GM21423 (cell line): ENCODE data around the gene NAA10.

Experiments used
- ATAC-seq: cut with Tn5 transposase; IDR thresholded peaks from one replicate; pipeline ENCODE4 v1.9.1; 2021; ENCODE audit warnings: mild to moderate bottlenecking, moderate library complexity; ENCODE audit not compliant: unreplicated experiment

The NAA10 gene

DNA sequence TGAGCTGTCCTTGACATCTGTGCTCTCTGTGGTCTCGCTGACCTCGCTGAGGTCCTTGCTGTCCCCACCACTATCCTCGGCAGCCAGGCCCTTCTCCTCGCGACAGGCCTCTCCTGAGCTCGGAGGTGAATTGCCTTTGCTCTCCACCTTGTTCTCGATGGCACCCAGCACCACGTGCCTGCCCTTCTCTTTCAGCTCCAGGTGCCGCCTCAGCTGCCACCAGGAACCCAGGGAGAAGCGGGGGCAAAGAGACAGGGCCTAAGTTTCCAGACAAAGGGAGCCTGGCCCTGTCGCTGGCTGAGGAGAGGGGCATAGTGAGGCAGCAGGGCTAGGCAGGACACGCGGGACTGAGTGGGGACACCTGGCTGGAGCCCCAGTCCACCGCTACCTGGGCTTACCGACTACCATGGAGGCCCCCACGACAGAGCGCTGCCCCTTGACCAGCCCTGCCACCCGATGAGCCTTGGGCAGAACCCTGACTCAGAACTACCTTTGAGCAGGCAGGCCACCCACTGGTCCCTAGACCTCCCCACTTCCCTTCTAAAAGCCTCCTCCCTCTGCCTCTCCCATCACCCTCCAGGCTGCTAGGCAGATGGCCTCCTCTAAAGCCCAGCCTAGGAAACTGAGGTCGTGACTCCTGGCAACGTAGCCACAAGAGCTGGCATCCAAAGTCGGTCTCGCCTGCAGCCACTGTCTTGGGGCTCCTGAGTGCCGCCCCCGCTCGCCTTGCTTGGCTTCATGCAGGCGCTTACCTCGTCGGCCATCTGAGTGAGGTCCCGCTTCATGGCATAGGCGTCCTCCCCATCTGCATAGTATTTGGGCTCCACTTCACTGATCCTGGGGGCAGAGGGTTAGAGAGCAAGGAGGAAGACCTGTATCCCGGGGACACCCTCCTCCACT, 4.6 kb downstream of the NAA10 start:
- ATAC-seq = no peak

DNA sequence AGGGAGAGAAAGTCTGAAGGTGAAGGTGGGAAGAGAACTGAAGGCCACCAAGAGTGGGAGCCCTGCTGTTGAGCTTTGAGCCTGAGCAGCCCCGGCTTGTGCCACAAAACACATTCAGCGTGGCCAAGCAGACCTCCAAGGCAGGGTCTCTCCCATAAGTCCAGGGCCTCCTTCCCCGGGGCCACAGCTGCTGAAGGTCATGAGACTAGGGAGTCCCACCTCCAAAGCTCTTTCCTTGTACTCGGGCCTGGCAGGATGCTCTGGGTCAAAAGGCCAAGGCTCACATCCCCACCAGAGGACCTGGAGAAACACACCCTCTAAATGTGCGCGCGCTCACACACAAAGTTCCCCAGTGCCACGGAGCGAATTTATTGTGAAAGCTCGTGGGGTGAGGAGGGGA, 5.3 kb downstream of the NAA10 start:
- ATAC-seq = no peak

DNA sequence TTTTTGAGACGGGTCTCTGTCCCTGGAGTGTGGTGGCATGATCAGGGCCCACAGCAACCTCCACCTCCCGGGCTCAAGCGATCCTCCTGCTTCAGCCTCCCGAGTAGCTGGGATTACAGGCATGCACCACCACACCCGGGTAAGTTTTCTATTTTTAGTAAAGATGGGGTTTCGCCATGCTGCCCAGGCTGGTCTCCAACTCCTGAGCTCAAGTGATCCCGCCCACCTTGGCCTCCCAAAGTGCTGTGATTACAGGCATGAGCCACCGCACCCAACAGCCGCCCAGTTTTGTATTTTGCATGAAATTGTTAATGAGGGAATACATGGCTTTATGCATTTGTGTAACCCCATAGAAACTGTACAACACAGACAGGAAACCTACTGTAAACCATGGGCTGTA, 6.0 kb downstream of the NAA10 start:
- ATAC-seq = no peak

DNA sequence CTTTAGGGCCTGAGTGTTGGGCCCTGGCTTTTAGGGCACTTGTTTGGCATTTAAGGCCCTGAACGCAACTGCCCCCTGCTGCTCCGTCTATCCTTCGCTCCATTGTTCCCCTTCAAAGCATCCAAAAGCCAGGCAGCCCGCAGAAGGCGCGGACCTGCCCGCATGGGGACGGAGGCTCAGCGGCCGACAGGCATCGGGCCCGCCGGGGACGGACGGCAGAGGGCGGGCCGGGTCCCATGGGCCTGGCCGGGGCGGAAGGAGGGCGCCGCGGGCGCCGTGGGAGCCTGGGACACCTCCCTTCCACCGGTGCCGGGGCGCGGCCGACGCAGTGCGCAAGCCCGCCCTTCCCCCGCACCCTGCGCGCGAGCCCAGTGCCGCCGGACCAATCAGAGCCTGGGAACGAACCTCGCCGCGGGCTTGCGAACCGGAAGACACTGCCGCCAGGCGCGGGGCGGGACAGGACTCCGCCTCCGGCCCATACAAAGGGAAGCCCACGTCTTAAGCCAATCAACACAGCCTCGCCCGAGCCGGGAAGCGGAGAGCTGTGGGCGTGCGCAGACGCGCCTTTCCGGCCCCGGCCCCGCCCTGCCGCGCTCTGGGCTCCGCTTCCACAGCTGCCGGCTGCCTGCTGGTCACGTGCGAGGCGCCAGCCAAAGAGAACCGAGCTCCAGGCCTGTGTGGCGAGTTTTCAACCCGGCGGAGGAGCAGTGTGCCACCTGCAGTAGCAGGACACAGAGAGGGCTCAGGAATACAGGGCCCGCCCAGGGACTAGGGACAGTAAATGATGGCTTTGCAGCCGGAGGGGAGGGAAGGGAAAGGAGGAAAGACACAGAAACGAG, 6.7 kb downstream of the NAA10 start:
- peak; percentile 66 for ATAC-seq

DNA sequence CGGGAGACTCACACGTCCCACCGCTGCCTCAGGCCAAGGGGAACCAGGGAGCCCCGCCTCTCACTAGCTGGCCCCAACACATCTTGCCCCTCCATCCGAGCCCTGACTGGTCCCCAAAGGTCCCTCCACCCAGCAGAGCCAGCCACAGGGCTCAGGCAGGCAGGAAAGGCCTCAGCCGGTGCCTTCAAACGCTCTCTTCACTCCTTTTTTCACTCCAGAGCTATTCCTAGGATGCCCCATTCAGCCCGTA, 7.2 kb downstream of the NAA10 start:
- ATAC-seq = no peak

DNA sequence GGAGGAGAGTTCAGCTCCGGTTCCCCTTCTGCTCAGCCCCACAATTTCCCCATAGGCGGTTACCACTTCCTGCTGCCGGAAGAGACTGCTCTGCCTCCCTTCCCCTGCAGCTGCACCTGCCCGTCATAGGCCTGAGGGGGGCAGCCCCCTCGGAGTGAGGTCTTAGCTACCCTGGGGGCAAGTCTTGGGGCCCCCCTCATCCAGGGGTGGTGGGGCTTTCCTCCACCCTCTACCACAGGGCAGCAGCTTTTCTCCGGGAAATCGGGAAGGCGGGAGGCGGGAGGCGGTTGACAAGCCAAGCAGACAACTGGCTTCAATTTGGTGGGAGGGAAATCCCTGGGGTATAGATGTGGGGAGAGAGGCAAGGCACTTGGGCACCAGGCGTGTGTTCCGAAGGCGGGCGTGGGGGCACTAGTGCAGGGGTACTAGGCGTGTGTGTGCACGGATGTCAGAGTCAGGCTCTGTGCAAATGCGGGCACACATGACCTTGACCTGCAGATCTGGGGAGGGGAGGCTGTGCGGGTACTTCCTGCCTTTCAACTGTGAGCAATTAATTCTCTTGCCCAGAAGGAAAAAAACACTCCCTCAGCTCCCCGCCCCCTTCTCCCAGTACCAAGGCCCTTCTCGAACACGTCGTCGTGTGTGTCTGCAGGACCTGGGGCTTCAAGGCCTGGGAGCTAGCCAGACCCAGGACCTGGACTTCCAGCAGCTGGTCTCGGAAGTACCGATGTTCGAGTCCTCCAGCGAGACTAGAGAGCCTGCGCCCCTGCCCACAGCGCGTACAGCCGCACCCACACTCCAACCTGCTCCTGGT, 7.8 kb downstream of the NAA10 start:
- peak; percentile 42 for ATAC-seq

DNA sequence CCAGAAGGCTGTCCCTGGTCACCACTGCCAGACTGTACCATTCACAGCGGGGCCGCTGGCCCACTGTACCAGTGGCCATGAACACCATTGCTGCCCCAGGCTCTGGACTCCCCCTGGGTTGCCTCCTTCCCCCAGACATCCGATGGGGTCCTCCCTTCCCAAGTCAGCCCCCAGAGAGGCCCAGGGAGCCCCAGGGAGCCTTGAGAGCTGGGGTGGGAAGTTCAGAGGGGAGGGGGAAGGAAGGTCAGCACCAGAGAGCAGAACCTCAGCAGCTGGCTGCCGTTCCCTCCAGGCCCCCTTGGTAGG, 8.3 kb downstream of the NAA10 start:
- peak; percentile 0 for ATAC-seq

DNA sequence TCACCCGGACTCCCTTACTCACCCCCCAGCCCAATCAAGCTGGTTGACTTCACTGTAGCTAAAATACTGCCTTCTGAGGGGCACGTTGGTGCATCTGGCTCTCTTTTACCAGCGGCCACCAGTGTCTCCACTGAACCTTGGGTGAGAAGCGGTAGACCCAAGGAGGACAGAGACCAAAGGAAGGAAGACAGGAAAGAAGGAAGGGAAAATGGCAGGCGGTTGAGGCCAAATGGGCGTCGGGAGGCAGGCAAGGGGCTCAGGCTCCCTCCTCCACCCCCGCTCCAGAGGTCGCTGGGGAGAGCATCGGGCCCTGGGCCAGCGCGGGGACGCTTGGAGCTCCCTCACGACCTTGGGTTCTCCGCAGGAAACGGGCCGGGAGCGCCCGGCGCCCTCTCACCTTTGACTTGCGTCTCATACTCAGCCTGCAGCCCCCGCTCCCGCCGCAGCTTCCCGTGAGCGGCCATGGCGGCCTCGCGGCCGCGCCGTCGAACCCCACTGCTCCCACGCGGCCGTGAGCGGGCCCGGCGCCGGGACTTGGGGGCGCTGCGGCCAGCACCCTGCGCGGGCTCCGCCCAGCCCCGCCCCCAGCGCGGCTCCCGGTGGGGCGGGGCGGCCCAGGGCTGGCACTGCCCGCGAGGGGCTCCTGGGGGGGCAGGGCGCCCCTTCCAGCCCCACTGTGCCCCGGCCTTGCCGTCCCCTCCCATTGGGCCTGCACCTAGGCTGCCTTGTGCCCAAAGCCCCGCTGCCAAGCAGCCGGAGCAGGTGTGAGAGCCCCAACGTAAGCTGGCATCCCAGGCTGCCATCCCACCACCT, 8.9 kb downstream of the NAA10 start, which contains the start of gene ARHGAP4:
Gene ARHGAP4 (minus strand): TSS at position 526 of the 813 bp plus-strand sequence. CDS start 62 bp downstream, at position 464.
- ATAC-seq = no peak

DNA sequence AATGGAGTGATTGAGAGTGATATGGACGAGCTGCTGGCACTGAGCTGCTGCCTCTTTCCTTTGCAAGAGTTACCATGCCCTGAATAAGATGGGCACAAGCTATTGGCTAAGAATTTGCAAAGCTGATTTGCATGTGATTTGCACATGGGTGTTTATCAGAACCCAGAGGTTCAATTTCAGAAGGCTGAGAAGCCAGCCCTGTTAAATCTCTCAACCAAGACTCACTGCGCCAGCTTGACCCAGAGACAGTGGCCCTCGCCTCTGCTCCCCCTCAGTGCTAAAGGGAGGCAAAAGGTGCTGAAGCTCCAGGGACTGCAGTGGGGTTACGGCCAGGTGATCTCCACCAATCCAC, 9.5 kb downstream of the NAA10 start:
- ATAC-seq = no peak

DNA sequence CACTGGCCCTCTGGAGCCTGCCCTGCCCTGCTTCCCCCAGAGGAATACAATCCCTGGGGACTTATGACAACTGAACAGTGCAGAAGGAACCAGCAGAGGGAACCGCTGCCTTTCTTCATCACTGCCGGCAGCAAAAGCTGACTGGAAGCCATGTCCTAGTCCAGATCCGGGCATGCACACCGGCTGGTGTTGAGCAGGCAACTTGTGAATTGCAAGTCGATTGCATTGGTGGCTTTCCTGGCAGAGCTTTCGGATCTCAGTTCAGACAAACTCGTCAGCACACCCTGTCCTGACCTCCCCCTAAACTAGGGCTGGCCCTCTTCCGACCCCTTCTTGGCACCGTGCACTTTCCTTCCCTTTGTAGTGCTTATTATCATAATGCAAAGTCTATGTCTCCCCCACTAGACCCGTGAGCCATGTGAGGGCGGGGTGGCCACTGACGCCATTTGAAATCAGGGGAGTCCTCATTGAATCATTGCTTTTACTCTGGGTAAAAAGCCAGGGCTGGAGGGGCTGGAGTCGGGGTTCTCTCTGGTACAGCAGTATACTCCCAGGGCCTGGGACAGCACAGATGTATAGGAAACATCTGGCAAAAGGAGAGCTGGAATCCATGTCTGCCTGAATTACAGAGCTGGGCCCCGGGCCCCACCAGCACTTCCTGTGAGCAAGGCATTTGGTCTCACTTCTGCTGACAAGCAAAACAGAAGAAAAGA, 10.5 kb downstream of the NAA10 start:
- no peak for ATAC-seq

DNA sequence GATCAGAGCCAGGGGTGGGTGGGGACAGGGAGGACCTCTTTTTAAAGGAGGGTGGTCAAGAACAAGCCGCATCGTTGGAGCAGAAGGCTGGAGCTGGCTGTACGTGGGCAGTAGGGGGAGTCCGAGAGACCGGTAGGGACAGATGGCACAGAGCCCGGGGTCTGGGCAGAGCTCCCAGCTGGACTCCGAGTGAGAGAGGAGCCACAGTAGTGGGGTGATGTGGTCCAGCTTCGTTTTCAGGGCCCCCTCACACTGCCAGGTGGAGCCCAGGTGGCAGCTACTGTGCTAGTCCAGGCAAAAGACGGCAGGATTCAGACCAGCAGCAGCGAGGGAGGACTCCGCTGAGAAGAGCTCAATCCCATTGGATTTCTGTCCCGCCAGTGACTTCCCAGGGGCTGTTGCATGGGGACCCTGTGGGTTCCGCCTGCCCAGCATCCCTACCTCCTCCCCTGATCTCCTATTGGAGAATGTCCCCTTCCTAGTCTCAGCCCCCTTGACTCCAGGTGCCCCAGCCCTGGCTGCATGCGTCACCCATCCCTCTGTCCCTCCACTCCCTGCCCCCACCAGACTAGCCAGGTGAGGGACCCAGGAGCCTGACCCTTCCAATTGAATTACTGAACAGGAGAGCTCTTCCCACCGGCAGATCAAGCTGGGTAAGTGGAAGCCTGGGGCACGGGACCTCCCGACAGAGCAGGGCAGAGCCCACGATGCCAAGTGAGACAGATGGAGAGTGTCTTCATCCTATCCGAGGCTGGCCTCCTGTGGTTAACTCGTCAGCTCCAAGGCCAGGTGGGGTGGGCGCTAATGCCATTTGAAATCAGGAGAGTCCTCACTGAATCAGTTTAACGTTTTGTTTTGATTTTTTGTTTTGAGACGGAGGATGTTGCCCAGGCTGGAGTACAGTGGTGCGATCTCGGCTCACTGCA, 11.6 kb downstream of the NAA10 start:
- no peak for ATAC-seq

DNA sequence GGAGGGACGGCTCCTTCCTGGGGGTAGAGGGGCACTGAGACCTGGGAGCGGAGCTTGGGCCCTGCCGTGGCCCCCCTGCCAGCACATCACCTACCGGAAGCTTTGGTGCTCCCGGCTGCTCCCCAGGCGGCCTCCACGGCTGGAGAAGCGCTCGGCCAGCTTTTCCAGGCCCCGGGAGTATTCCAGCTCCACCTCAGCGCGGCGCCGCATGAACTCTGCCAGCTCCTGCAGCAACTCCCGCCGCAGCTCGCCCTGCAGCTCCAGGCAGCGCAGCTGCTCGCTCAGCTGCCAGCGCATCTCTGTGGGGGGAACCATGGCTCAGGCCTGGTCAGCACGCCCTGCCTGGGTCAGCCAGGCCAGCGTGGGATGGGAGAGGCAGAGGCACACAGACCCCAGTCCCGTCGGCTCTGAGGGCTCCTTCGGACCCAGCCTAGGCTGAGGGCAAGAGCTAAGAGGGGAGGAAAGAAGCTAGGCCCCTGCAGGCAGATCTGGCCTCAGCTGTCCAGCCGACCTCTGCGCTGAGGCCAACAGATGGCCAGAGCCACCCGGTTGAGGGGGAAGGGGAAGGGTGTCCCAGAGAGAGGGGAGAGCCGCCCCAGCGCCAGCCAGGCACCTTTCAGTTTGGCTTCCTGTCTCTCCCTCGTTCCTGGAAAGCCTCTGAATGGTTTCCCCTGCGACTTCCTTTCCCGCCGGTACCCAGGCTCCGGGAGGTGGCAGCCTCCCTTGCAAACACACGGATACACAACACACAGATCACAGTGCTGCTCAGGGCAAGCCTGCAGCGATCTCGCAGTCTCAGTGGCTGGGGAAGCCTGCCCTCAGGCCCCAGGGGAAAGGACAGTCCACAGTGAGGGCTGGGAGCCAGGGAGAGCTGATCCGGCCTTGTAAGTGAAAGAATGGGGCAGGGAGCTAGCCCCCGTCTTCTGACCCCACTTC, 13.1 kb downstream of the NAA10 start:
- no peak for ATAC-seq

DNA sequence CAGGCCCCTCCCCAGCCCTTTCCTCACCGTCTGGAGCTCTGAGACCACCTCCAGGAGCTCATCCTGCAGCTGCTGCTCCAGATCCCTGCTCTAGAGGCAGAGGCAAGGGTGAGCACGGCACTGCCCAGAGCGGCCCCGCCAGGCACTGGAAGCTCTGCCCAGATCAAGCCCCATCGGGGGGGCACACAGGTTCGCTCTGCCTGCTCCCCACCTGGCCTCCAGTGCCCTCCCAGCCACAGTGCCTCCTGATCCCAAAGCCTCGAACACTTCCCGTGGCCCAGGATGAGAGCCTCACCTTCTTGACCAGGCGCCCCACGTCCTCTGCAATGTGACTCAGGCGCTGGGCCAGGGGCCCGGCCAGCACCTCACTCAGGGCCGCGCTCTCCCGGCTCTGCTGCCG, 13.8 kb downstream of the NAA10 start:
- no peak for ATAC-seq

DNA sequence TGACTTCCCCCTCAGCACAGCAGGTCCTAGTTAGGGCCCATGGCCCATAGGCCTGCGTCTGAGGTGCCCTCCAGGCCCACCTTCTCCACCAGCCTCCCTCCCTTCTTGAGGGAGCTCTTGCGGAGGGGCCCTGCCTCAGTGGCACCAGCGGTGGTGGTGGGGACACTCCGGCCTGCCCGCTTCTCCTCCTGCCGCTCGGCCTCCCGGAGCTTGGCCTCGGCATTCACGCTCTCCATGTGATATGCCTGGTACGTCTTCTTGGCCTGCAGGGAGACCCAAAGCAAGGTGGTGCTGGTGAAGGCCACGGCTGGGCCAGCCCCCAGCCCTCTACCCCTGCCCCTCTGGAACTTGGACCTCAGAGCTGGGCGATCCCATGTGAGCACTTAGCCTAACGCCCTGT, 14.3 kb downstream of the NAA10 start:
- ATAC-seq = no peak

DNA sequence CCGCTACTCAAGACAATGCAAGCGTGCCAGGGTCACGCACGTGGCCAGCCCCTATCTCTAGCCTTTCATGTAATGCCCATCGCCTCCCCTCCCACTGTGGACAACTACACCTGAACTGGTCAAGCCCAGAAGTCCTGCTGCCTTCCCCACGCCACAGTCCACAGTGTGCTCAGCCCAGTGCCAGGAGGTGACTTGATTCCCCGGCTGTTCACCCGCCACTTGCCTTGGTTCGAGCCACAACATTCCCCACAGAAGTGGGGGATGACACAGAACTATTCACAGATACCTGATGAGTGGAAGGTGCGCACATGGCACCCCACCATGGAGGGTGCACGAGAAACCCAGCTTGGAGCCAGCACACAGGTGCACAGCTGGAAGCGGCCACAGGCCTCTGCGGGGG, 15.6 kb downstream of the NAA10 start:
- no peak for ATAC-seq

DNA sequence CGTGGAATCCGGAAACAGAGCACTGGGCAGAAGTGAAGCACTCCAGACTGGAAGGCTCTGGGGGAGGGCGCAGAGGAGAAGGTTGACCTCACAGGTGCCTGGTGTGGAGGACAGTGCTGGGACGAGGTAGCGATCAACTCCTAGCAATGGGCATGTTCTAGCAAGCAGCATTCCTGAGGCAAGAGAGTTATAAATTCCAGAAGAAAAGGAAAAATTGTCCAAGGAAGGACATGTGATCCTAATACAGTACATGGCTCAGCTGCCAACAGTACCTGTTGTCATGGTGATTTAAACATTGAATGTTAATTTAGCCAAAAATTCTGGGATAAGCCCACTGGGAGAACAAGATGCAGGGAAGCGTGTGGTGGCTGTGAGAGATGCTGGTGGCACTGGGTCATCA, 17.0 kb downstream of the NAA10 start:
- no peak for ATAC-seq

DNA sequence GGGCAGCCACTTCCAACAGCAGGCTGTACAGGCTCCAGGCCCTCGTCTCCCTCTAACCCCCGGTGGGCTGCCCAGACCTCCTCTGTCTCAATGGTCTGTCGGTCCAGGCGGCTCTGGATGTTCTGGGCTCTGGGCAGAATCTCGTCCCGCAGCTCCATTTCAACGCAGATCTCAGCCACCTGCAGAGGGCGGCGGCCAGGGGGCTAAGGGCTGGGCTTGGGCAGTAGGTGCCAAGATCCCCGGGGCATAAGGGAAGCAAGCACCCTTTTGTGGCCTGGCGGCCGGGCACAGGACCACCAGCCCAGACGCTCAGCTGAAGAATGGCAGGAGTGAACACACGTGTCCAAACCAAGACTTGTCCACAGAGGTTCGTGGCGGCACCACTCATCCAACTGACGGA, 21.1 kb downstream of the NAA10 start:
- no peak for ATAC-seq

DNA sequence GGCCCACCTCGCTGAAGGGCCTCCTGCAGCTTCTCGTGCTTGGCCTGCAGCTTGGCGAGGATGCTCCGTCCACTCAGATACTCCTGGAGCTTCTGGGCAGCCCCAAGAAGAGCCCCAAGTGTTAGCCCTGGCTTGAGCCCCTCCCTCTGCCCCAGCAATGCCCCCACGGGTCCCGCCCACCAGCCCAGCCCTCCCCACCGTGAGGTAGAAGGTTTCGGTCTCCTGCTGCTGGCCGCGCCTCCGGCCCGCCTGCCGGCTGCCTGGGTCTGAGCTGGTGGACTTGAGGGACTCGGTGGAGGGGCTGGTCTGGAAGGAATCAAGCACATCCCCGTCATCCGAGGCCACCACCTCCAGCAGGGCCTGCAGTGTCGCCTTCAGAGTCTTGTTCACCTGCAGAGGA, 21.6 kb downstream of the NAA10 start:
- ATAC-seq = no peak
